Measurements from ENCODE around the gene OR11H6. TPM values are rescaled to one million over a fixed set of nuclear protein-coding genes. Genes with fewer than 3 reads are reported as not detected.
"Not testable (repeated sequence)": the region's sequence is repeated elsewhere in the genome, so short reads cannot be mapped to it uniquely, and the experiment has no call there.

Gene OR11H6
- total RNA-seq (2014; rRNA removed; shearing (Covaris generic); ENCODE audit: low replicate concordance), result not detected in 2 replicates

DNA sequence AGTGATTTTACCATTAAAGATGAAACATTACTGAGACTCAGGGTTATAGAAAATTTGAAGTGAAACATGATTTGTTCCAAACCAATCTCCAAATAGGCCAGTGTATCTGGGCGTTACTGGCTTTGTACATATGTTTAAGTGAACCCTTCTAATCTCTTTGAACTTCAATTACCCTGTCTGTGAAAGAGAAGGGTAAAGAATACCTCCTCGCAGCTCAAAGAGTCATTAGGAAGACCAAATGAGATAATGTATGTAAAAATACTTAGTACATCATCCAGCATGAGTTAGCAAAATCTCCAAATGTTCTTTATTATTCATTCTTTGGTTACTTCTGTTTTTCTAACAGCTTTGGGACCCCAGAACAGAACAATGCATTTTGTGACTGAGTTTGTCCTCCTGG is at the start of gene OR11H6:
OR11H6 (plus strand) TSS at position 301 of the 400 bp plus-strand sequence; CDS start at position 301, 0 bp downstream.
- DNase-seq (ENCODE audit: low read depth), result no peak
- in situ Hi-C loops (cut with HindIII; ENCODE audit: low pct_unique_long_range_greater_than_20kb, low sequenced_read_pairs), result no loop called here

GRCh38 chr14:20174205-20174604 is 49.3 kb upstream of the OR11H6 start:
- DNase-seq (ENCODE audit: low read depth); in situ Hi-C loops (cut with HindIII; ENCODE audit: low pct_unique_long_range_greater_than_20kb, low sequenced_read_pairs): not testable (repeated sequence)

- no peak for DNase-seq (ENCODE audit: low read depth)
- in situ Hi-C loops (cut with HindIII; ENCODE audit: low pct_unique_long_range_greater_than_20kb, low sequenced_read_pairs), result no loop called here
Measured at GRCh38 chr14:20176330-20176729, 47.2 kb upstream of the OR11H6 start.

DNA sequence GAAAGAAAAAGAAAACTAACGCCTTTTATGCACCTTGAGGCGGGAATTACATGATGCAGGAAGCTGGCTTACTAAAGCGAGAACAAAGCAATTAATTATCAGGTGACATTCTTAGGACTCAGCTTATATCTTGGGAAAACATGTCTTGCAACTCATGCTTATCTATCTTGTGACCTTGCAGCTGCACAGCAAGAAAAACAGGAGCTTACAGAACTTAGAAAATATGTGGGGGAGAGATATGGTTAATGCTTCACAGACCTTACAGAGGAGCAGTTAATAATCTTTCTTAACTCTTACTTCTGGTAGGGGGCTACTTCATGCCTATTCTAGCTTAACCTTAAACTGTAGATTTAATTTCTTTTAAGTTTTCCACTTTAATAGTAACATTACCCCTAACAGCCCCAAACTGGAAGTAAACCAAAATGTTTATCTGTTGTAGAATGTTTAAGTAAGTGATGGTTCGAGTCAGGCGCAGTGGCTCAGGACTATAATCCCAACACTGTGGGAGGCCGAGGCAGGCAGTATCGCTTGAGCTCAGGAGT is 46.0 kb upstream of the OR11H6 start:
- in situ Hi-C loops (cut with HindIII; ENCODE audit: low pct_unique_long_range_greater_than_20kb, low sequenced_read_pairs), result no loop called here
- DNase-seq (ENCODE audit: low read depth), result peak; percentile 23

DNA sequence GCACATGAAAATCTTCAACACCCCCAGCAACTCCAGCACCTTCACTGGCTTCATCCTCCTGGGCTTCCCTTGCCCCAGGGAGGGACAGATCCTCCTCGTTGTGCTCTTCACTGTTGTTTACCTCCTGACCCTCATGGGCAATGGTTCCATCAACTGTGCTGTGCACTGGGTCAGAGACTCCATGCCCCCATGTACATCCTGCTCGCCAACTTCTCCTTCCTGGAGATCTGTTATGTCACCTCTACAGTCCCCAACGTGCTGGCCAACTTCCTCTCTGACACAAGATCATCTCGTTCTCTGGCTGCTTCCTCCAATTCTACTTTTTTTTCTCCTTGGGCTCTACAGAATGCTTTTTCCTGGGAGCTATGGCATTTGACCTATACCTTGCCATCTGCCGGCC is 44.3 kb upstream of the OR11H6 start:
- no peak for DNase-seq (ENCODE audit: low read depth)
- in situ Hi-C loops (cut with HindIII; ENCODE audit: low pct_unique_long_range_greater_than_20kb, low sequenced_read_pairs), result no loop called here

- in situ Hi-C loops (cut with HindIII; ENCODE audit: low pct_unique_long_range_greater_than_20kb, low sequenced_read_pairs), result no loop called here
- DNase-seq (ENCODE audit: low read depth), result no peak
Measured at GRCh38 chr14:20179880-20180279, 43.6 kb upstream of the OR11H6 start.

DNA sequence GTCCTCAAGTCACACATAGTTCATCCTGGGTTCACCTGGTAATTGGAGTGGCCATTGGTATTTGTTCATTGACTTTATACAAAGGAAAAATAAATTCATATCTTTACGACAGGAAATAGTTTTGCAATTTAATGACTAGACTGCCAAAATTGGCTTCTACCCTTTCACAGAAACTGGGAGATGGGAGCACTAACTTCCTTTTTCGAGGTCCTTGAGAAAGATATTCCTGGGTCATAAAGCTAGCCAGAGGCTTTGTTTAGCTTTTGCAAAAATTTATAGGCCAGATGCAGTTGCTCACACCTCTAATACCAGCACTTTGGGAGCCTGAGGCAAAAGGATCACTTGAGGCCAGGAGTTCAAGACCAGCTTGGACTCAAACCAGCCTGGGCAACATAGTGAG is 43.0 kb upstream of the OR11H6 start:
- no peak for DNase-seq (ENCODE audit: low read depth)
- in situ Hi-C loops (cut with HindIII; ENCODE audit: low pct_unique_long_range_greater_than_20kb, low sequenced_read_pairs), result no loop called here

- in situ Hi-C loops (cut with HindIII; ENCODE audit: low pct_unique_long_range_greater_than_20kb, low sequenced_read_pairs), result no loop called here
- DNase-seq (ENCODE audit: low read depth), result no peak
Measured at GRCh38 chr14:20184181-20184580, 39.3 kb upstream of the OR11H6 start.

DNA sequence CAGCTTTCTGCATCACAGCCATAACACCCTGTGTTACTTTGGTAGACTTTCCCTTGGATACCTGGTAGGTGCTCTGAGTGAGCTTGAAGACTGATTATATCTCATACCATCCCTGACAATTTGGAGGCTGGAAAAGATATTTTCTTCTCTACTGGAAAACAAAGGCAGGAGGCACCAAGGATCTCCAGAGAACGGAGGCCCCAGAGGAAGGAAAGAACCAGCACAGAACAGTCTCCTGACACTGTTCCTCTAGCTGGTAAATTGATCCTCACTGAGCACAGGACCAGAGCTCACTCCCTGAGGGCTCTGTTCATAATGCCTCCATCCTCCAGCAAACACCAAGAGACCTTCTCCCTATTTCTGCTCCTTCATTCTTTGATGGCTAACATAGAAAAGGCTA is 32.9 kb upstream of the OR11H6 start, which contains the start of gene OR11G2:
OR11G2 (plus strand) TSS at position 301 of the 400 bp plus-strand sequence. CDS start 6,542 bp downstream, outside the sequence.
- no peak for DNase-seq (ENCODE audit: low read depth)
- in situ Hi-C loops (cut with HindIII; ENCODE audit: low pct_unique_long_range_greater_than_20kb, low sequenced_read_pairs), result no loop called here

- in situ Hi-C loops (cut with HindIII; ENCODE audit: low pct_unique_long_range_greater_than_20kb, low sequenced_read_pairs), result no loop called here
- DNase-seq (ENCODE audit: low read depth), result no peak
Measured at GRCh38 chr14:20191396-20191795, 32.1 kb upstream of the OR11H6 start.

- in situ Hi-C loops (cut with HindIII; ENCODE audit: low pct_unique_long_range_greater_than_20kb, low sequenced_read_pairs), result no loop called here
Measured at GRCh38 chr14:20194101-20194500, 29.4 kb upstream of the OR11H6 start.

GRCh38 chr14:20195170-20195569 is 28.3 kb upstream of the OR11H6 start:
- DNase-seq (ENCODE audit: low read depth); in situ Hi-C loops (cut with HindIII; ENCODE audit: low pct_unique_long_range_greater_than_20kb, low sequenced_read_pairs): not testable (repeated sequence)

More at GRCh38 chr14:20194101-20194500, 29.4 kb upstream of the OR11H6 start:
- DNase-seq (ENCODE audit: low read depth), result no peak

DNA sequence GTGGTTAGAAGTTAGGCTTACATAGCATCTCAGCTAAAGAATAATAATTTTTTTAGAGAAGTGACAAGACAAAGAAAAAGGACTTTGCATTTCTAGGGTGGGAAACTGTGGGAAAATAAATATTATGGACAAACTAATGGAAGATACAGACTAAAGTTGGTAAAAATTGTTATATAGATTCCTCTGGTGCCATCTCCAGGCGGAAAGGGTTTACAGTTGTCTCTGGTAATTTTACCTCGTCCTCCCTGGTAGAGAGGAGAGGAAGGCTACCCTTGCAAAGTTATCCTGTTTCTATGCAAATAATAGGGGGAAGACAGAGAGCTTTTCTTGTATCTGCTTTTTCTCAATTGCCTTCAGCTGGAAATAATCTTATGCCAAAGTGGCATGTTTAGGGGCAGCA is 27.6 kb upstream of the OR11H6 start:
- peak; percentile 9 for DNase-seq (ENCODE audit: low read depth)
- in situ Hi-C loops (cut with HindIII; ENCODE audit: low pct_unique_long_range_greater_than_20kb, low sequenced_read_pairs), result no loop called here

GRCh38 chr14:20197459-20197858 is 26.1 kb upstream of the OR11H6 start:
- in situ Hi-C loops (cut with HindIII; ENCODE audit: low pct_unique_long_range_greater_than_20kb, low sequenced_read_pairs), result no loop called here
- DNase-seq (ENCODE audit: low read depth), result no peak

DNA sequence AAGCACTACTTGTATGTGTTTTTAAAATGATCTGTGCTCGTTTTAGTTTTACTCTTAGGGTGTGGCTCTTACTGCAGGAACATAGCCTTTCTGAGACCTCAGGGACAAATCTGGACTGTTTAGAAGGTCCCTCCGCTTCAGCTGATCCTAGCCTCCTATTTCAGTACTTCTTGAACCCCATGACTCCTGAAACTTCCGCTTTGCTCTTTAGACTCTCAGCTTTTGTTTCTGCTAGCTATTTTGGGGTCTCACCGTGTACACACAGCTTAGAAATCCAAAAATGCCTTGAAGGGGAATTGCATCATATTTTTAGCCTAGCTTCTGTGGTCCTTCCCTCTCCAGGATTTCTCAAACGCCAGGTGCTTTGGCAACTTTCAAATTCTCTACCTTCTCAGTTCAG is 24.5 kb upstream of the OR11H6 start:
- DNase-seq (ENCODE audit: low read depth), result no peak
- in situ Hi-C loops (cut with HindIII; ENCODE audit: low pct_unique_long_range_greater_than_20kb, low sequenced_read_pairs), result no loop called here

GRCh38 chr14:20204721-20205120 is 18.8 kb upstream of the OR11H6 start:
- DNase-seq (ENCODE audit: low read depth), result no peak
- in situ Hi-C loops (cut with HindIII; ENCODE audit: low pct_unique_long_range_greater_than_20kb, low sequenced_read_pairs), result no loop called here

DNA sequence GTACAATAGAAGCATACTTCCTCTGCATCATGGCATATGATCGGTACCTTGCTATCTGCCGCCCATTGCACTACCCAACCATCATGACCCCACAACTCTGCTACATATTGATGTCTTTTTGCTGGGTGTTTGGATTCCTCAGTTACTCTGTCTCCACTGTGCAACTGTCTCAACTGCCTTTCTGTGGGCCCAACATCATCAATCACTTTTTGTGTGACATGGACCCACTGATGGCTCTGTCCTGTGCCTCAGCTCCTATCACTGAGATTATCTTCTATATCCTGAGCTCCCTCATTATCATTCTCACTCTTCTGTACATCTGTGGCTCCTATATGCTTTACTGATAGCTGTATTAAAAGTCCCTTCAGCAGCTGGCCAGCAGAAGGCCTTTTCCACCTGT is 13.9 kb upstream of the OR11H6 start:
- in situ Hi-C loops (cut with HindIII; ENCODE audit: low pct_unique_long_range_greater_than_20kb, low sequenced_read_pairs), result no loop called here
- no peak for DNase-seq (ENCODE audit: low read depth)

DNA sequence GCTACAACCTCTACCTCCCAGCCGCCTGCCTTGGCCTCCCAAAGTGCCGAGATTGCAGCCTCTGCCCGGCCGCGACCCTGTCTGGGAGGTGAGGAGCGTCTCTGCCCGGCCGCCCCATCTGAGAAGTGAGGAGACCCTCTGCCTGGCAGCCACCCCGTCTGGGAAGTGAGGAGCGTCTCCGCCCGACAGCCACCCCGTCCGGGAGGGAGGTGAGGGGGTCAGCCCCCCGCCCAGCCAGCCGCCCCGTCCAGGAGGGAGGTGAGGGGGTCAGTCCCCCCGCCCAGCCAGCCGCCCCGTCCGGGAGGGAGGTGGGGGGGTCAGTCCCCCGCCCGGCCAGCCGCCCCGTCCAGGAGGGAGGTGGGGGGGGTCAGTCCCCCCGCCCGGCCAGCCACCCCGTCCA is 11.1 kb upstream of the OR11H6 start:
- DNase-seq (ENCODE audit: low read depth); in situ Hi-C loops (cut with HindIII; ENCODE audit: low pct_unique_long_range_greater_than_20kb, low sequenced_read_pairs): not testable (repeated sequence)

DNA sequence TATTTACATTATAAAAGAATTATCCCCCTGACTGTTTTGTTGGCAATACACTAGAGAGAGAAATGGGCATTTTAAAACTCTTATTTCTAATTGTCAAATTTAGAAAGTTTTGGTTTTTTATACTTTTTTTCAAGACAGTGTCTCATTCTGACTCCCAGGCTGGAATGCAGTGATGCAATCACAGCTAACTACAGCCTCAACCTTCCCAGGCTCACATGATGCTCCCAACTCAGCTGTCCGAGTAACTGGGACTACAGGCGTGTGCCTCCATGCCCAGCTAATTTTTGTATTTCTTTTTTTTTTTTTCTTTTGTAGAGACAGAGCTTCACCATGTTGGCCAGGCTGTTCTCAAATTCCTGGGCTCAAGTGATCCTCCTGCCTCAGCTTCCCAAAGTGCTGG is 8.3 kb upstream of the OR11H6 start:
- in situ Hi-C loops (cut with HindIII; ENCODE audit: low pct_unique_long_range_greater_than_20kb, low sequenced_read_pairs), result no loop called here
- no peak for DNase-seq (ENCODE audit: low read depth)

DNA sequence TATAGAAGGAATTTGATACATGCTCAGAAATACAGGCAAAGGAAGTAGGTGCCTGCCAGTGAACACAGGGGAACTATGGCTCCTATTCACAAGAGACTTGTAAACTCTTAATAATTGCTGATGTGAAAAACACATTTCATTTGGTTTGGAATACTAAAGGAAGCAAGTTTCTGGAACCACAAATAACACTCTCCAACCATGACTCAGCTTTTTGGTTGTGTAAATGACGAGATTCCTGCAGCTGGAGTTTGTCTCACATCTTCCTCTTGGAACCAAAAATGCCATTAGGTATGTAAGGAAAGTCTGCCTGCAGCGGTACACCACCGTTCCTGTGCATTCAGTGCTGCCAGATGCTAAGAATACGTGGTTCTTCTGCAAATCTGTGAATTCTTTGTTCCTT is 4.5 kb upstream of the OR11H6 start:
- in situ Hi-C loops (cut with HindIII; ENCODE audit: low pct_unique_long_range_greater_than_20kb, low sequenced_read_pairs), result no loop called here
- no peak for DNase-seq (ENCODE audit: low read depth)

All from Caki2 (cell line).